Brain microvascular endothelial cell (primary cell): ENCODE measurements around the gene ARL14.

ENCODE experiments used
- DNase-seq: peaks from one replicate; pipeline ENCODE4 v3.0.0-alpha.2; 2020
- H3K27ac ChIP-seq: fragments of 250-450 bp; sonication (Bioruptor Pico); 2 replicates; pipeline ENCODE4 v1.5.1; 2020; ENCODE audit warnings: mild to moderate bottlenecking, moderate library complexity
- H3K27me3 ChIP-seq: fragments of 250-450 bp; sonication (Bioruptor Pico); replicated peaks from 2 replicates; pipeline ENCODE4 v1.5.1; 2020; ENCODE audit warnings: mild to moderate bottlenecking
- H3K36me3 ChIP-seq: fragments of 250-450 bp; sonication (Bioruptor Pico); replicated peaks from 2 replicates; pipeline ENCODE4 v1.5.1; 2020; ENCODE audit warnings: mild to moderate bottlenecking
- H3K4me3 ChIP-seq: 2 replicates; pipeline ENCODE4 v1.5.1; 2011; ENCODE audit warnings: low read depth, mild to moderate bottlenecking, control low read depth, low read length, moderate library complexity
- CTCF ChIP-seq: IDR thresholded peaks from 2 replicates; pipeline ENCODE4 v1.5.1; 2011; ENCODE audit warnings: low read depth, mild to moderate bottlenecking, moderate library complexity, low read length, control low read depth, inconsistent platforms; ENCODE audit errors: missing control alignments
- in situ Hi-C: cut with HindIII; loops from 2 replicates; pipeline ENCODE4 v1.10.0; 2017; ENCODE audit warnings: low sequenced_read_pairs, low pct_ligation_motif_present

The ARL14 gene

GRCh38 chr3:160653512-160653911 is 23.4 kb upstream of the ARL14 start:
- TF ChIP-seq CTCF, result no peak
- Histone ChIP-seq H3K36me3 (no peaks in the 10 kb centered on the region), H3K27ac (no peak overlapping the region), H3K4me3 (no peak overlapping the region), H3K27me3 (no peaks in the 10 kb centered on the region)
- DNase-seq, result no peak
- in situ Hi-C loops, result no loop called here

- DNase-seq, result no peak
- Histone ChIP-seq H3K4me3 (no peak overlapping the region), H3K36me3 (no peaks in the 10 kb centered on the region), H3K27me3 (no peaks in the 10 kb centered on the region), H3K27ac (no peak overlapping the region)
- in situ Hi-C loops, result no loop called here
- no peak for TF ChIP-seq CTCF
Measured at GRCh38 chr3:160660902-160661301, 16.1 kb upstream of the ARL14 start.

GRCh38 chr3:160661660-160662059 is 15.3 kb upstream of the ARL14 start:
- DNase-seq, result no peak
- no peak for TF ChIP-seq CTCF
- no peaks in the 10 kb centered on the region for H3K36me3 ChIP-seq
- H3K27ac ChIP-seq, result no peak overlapping the region
- no peak overlapping the region for H3K4me3 ChIP-seq
- in situ Hi-C loops, result no loop called here
- no peaks in the 10 kb centered on the region for H3K27me3 ChIP-seq

- Histone ChIP-seq H3K4me3 (no peak overlapping the region), H3K27ac (no peak overlapping the region), H3K27me3 (no peaks in the 10 kb centered on the region), H3K36me3 (no peaks in the 10 kb centered on the region)
- DNase-seq, result no peak
- in situ Hi-C loops, result no loop called here
- TF ChIP-seq CTCF, result no peak
Measured at GRCh38 chr3:160665231-160665630, 11.7 kb upstream of the ARL14 start.

- peak; percentile 85 for DNase-seq
- H3K36me3 ChIP-seq, result no peaks in the 10 kb centered on the region
- H3K27me3 ChIP-seq, result no peaks in the 10 kb centered on the region
- H3K4me3 ChIP-seq, result no peak overlapping the region
- H3K27ac ChIP-seq, result peak overlapping the region; percentile 69
- no peak for TF ChIP-seq CTCF
- in situ Hi-C loops, result no loop called here
Measured at GRCh38 chr3:160665784-160666526, 11.0 kb upstream of the ARL14 start.

- no peaks in the 10 kb centered on the region for H3K27me3 ChIP-seq
- peak; percentile 18 for DNase-seq
- in situ Hi-C loops, result no loop called here
- no peak for TF ChIP-seq CTCF
- H3K27ac ChIP-seq, result no peak overlapping the region
- no peaks in the 10 kb centered on the region for H3K36me3 ChIP-seq
- no peak overlapping the region for H3K4me3 ChIP-seq
Measured at GRCh38 chr3:160667452-160667851, 9.5 kb upstream of the ARL14 start.
